GM18873 (cell line): ENCODE measurements around the gene ZBTB20.
A peak's percentile ranks its signal among the peaks of the same experiment; 100 is the strongest.

Experiments used
- ATAC-seq: cut with Tn5 transposase; IDR thresholded peaks from one replicate; pipeline ENCODE4 v1.9.1; 2021; ENCODE audit warnings: mild to moderate bottlenecking, moderate library complexity, moderate number of reproducible peaks; ENCODE audit not compliant: unreplicated experiment, low FRiP score

Gene ZBTB20

GRCh38 chr3:115040246-115040645, 106.8 kb downstream of the ZBTB20 start:
- no peak for ATAC-seq

GRCh38 chr3:115038817-115039216, 108.3 kb downstream of the ZBTB20 start:
- no peak for ATAC-seq

GRCh38 chr3:115022835-115023398, 124.2 kb downstream of the ZBTB20 start:
- ATAC-seq = no peak

- ATAC-seq = no peak
Measured at GRCh38 chr3:115022199-115022598, 124.9 kb downstream of the ZBTB20 start.

GRCh38 chr3:115021061-115021460, 126.0 kb downstream of the ZBTB20 start:
- ATAC-seq = no peak

- ATAC-seq = no peak
Measured at GRCh38 chr3:115019900-115020299, 127.2 kb downstream of the ZBTB20 start.

- no peak for ATAC-seq
Measured at GRCh38 chr3:115018694-115019093, 128.4 kb downstream of the ZBTB20 start.

- ATAC-seq = no peak
Measured at GRCh38 chr3:115007966-115008365, 139.1 kb downstream of the ZBTB20 start.

GRCh38 chr3:115004201-115005140, 142.6 kb downstream of the ZBTB20 start:
- no peak for ATAC-seq

GRCh38 chr3:114998971-114999579, 148.0 kb downstream of the ZBTB20 start:
- ATAC-seq = no peak

GRCh38 chr3:114994554-114995341, 152.3 kb downstream of the ZBTB20 start:
- no peak for ATAC-seq

GRCh38 chr3:114985776-114986175, 161.3 kb downstream of the ZBTB20 start:
- ATAC-seq = no peak

GRCh38 chr3:114983248-114983647, 163.8 kb downstream of the ZBTB20 start:
- no peak for ATAC-seq

GRCh38 chr3:114974387-114974786, 172.7 kb downstream of the ZBTB20 start:
- ATAC-seq = peak; percentile 86

GRCh38 chr3:114973536-114973935, 173.6 kb downstream of the ZBTB20 start:
- ATAC-seq = no peak

- ATAC-seq = no peak
Measured at GRCh38 chr3:114967168-114967567, 179.9 kb downstream of the ZBTB20 start.

- no peak for ATAC-seq
Measured at GRCh38 chr3:114962189-114962588, 184.9 kb downstream of the ZBTB20 start.

- no peak for ATAC-seq
Measured at GRCh38 chr3:114958930-114959329, 188.2 kb downstream of the ZBTB20 start.

- ATAC-seq = no peak
Measured at GRCh38 chr3:114953800-114954199, 193.3 kb downstream of the ZBTB20 start.

GRCh38 chr3:114953215-114953799, 193.8 kb downstream of the ZBTB20 start:
- no peak for ATAC-seq
